Activated naive CD4-positive, alpha-beta T cell treated with Interleukin-2 at 50 U/mL for 16 hours (primary cell): ENCODE results near the gene ROBO2.

Experiments
- DNase-seq: peaks from one replicate; pipeline ENCODE4 v3.0.0-alpha.2; 2020

ROBO2 gene

GRCh38 chr3:77449459-77450350 lies 409.8 kb downstream of the ROBO2 start:
- no peak for DNase-seq

- no peak for DNase-seq
These were observed 416.5 kb downstream of the ROBO2 start for GRCh38 chr3:77456431-77456830.

GRCh38 chr3:77456906-77457305 lies 417.0 kb downstream of the ROBO2 start:
- DNase-seq: no peak

- no peak for DNase-seq
These were observed 420.0 kb downstream of the ROBO2 start for GRCh38 chr3:77459926-77460325.

- no peak for DNase-seq
These were observed 420.4 kb downstream of the ROBO2 start for GRCh38 chr3:77460326-77460725.

GRCh38 chr3:77462951-77463350 lies 423.1 kb downstream of the ROBO2 start:
- no peak for DNase-seq

- DNase-seq: no peak
These were observed 424.3 kb downstream of the ROBO2 start for GRCh38 chr3:77464111-77464688.

- no peak for DNase-seq
These were observed 426.7 kb downstream of the ROBO2 start for GRCh38 chr3:77466562-77467115.

GRCh38 chr3:77467702-77468625 lies 428.1 kb downstream of the ROBO2 start:
- no peak for DNase-seq

GRCh38 chr3:77468626-77469020 lies 428.7 kb downstream of the ROBO2 start:
- DNase-seq: no peak

GRCh38 chr3:77475507-77475906 lies 435.6 kb downstream of the ROBO2 start:
- no peak for DNase-seq

- DNase-seq: no peak
These were observed 439.1 kb downstream of the ROBO2 start for GRCh38 chr3:77479021-77479420.

- no peak for DNase-seq
These were observed 449.3 kb downstream of the ROBO2 start for GRCh38 chr3:77489216-77489615.

GRCh38 chr3:77491961-77492360 lies 452.1 kb downstream of the ROBO2 start:
- no peak for DNase-seq

GRCh38 chr3:77500721-77501120 lies 460.8 kb downstream of the ROBO2 start:
- no peak for DNase-seq

- DNase-seq: no peak
These were observed 466.5 kb downstream of the ROBO2 start for GRCh38 chr3:77506384-77506783.

- DNase-seq: no peak
These were observed 473.6 kb downstream of the ROBO2 start for GRCh38 chr3:77513542-77513941.

- no peak for DNase-seq
These were observed 474.9 kb downstream of the ROBO2 start for GRCh38 chr3:77514766-77515165.

GRCh38 chr3:77524463-77524862 lies 484.6 kb downstream of the ROBO2 start:
- DNase-seq: no peak

- no peak for DNase-seq
These were observed 485.2 kb downstream of the ROBO2 start for GRCh38 chr3:77524946-77525682.

- DNase-seq: no peak
These were observed 486.7 kb downstream of the ROBO2 start for GRCh38 chr3:77526573-77527113.

GRCh38 chr3:77529522-77529921 lies 489.6 kb downstream of the ROBO2 start:
- no peak for DNase-seq
